ENCODE results near the gene CLDN10.

CLDN10 gene

GRCh38 chr13:95601216-95601615, 48.7 kb downstream of the CLDN10 start:
- DNase-seq (ENCODE audit: low read depth in 2 of 2, low spot score in 1 of 2): no peak

GRCh38 chr13:95601906-95602305, 49.4 kb downstream of the CLDN10 start:
- DNase-seq (ENCODE audit: low read depth in 2 of 2, low spot score in 1 of 2): no peak

- DNase-seq (ENCODE audit: low read depth in 2 of 2, low spot score in 1 of 2): no peak
Observed at GRCh38 chr13:95603887-95604555, 51.5 kb downstream of the CLDN10 start.

- DNase-seq (ENCODE audit: low read depth in 2 of 2, low spot score in 1 of 2): no peak
Observed at GRCh38 chr13:95604556-95604915, 52.0 kb downstream of the CLDN10 start.

- no peak for DNase-seq (ENCODE audit: low read depth in 2 of 2, low spot score in 1 of 2)
Observed at GRCh38 chr13:95605448-95606125, 53.1 kb downstream of the CLDN10 start.

- no peak for DNase-seq (ENCODE audit: low read depth in 2 of 2, low spot score in 1 of 2)
Observed at GRCh38 chr13:95607366-95607765, 54.8 kb downstream of the CLDN10 start.

GRCh38 chr13:95608640-95609323, 56.3 kb downstream of the CLDN10 start:
- no peak for DNase-seq (ENCODE audit: low read depth in 2 of 2, low spot score in 1 of 2)

- DNase-seq (ENCODE audit: low read depth in 2 of 2, low spot score in 1 of 2): no peak
Observed at GRCh38 chr13:95614641-95615245, 62.2 kb downstream of the CLDN10 start.

- DNase-seq (ENCODE audit: low read depth in 2 of 2, low spot score in 1 of 2): no peak
Observed at GRCh38 chr13:95615539-95615938, 63.0 kb downstream of the CLDN10 start.

- no peak for DNase-seq (ENCODE audit: low read depth in 2 of 2, low spot score in 1 of 2)
Observed at GRCh38 chr13:95620030-95620824, 67.7 kb downstream of the CLDN10 start.

GRCh38 chr13:95620825-95621498, 68.4 kb downstream of the CLDN10 start:
- DNase-seq (ENCODE audit: low read depth in 2 of 2, low spot score in 1 of 2): no peak

GRCh38 chr13:95623141-95623540, 70.6 kb downstream of the CLDN10 start:
- DNase-seq (ENCODE audit: low read depth in 2 of 2, low spot score in 1 of 2): no peak

GRCh38 chr13:95624020-95624419, 71.5 kb downstream of the CLDN10 start:
- no peak for DNase-seq (ENCODE audit: low read depth in 2 of 2, low spot score in 1 of 2)

GRCh38 chr13:95626768-95627167, 74.2 kb downstream of the CLDN10 start:
- DNase-seq (ENCODE audit: low read depth in 2 of 2, low spot score in 1 of 2): no peak

GRCh38 chr13:95627590-95627989, 75.1 kb downstream of the CLDN10 start:
- no peak for DNase-seq (ENCODE audit: low read depth in 2 of 2, low spot score in 1 of 2)

GRCh38 chr13:95628488-95628887, 76.0 kb downstream of the CLDN10 start:
- no peak for DNase-seq (ENCODE audit: low read depth in 2 of 2, low spot score in 1 of 2)

GRCh38 chr13:95629071-95629470, 76.6 kb downstream of the CLDN10 start:
- DNase-seq (ENCODE audit: low read depth in 2 of 2, low spot score in 1 of 2): no peak
